Neural cell (in vitro differentiated cells): ENCODE results near the gene ZNF277.

Experiments used
- CTCF ChIP-seq: fragments of 450-650 bp; IDR thresholded peaks from 2 replicates; pipeline ENCODE4 v1.5.1; 2014; ENCODE audit warnings: antibody characterized with exemption, mild to moderate bottlenecking, moderate library complexity; ENCODE audit not compliant: poor library complexity, severe bottlenecking
- EP300 ChIP-seq: fragments of 450-650 bp; conservative IDR thresholded peaks from 2 replicates; pipeline ENCODE4 v1.6.1; 2014; ENCODE audit warnings: antibody characterized with exemption, mild to moderate bottlenecking, moderate library complexity; ENCODE audit not compliant: poor library complexity, severe bottlenecking
- EZH2 ChIP-seq: fragments of 200-600, 300-800 bp; shearing (Covaris generic), sonication (generic); IDR thresholded peaks from 2 replicates; pipeline ENCODE4 v1.6.1; 2014; ENCODE audit warnings: antibody characterized with exemption, low read length, borderline replicate concordance, mild to moderate bottlenecking; ENCODE audit not compliant: insufficient read depth, poor library complexity, severe bottlenecking
- MXI1 ChIP-seq: fragments of 450-650 bp; conservative IDR thresholded peaks from 2 replicates; pipeline ENCODE4 v1.6.1; 2014; ENCODE audit warnings: antibody characterized with exemption, mild to moderate bottlenecking; ENCODE audit not compliant: poor library complexity, severe bottlenecking
- POLR2AphosphoS5 ChIP-seq: IDR thresholded peaks from 2 replicates; pipeline ENCODE4 v1.6.1; 2012
- RAD21 ChIP-seq: fragments of 450-650 bp; conservative IDR thresholded peaks from 2 replicates; pipeline ENCODE4 v1.6.1; 2014; ENCODE audit warnings: antibody characterized with exemption, mild to moderate bottlenecking, moderate library complexity
- REST ChIP-seq: IDR thresholded peaks from 2 replicates; pipeline ENCODE4 v1.6.1; 2012; ENCODE audit warnings: borderline replicate concordance
- SMC3 ChIP-seq: fragments of 450-650 bp; conservative IDR thresholded peaks from 2 replicates; pipeline ENCODE4 v1.6.1; 2014; ENCODE audit warnings: antibody characterized with exemption, mild to moderate bottlenecking, moderate library complexity; ENCODE audit not compliant: poor library complexity
- TAF1 ChIP-seq: IDR thresholded peaks from 2 replicates; pipeline ENCODE4 v1.6.1; 2012; ENCODE audit warnings: low read depth

- no peak for TF ChIP-seq CTCF
- TF ChIP-seq REST: no peak
- no peak for TF ChIP-seq EP300
- no peak for TF ChIP-seq POLR2AphosphoS5
- no peak for TF ChIP-seq RAD21
- TF ChIP-seq EZH2: no peak
- no peak for TF ChIP-seq SMC3
- TF ChIP-seq TAF1: no peak
- TF ChIP-seq MXI1: no peak
These were observed 45.0 kb upstream of the ZNF277 start for GRCh38 chr7:112161253-112162141.
